ENCODE results near the gene YKT6.
"Not testable (repeated sequence)": the region's sequence is repeated elsewhere in the genome, so short reads cannot be mapped to it uniquely, and the experiment has no call there.

Gene YKT6

GRCh38 chr7:44194069-44194468 is 6.7 kb upstream of the YKT6 start:
- DNase-seq = no peak

- no peak for DNase-seq
Observed at GRCh38 chr7:44194562-44195145, 6.1 kb upstream of the YKT6 start.

- peak in 1 of 2 experiments; percentile 43 for DNase-seq
Observed at GRCh38 chr7:44195889-44196288, 4.9 kb upstream of the YKT6 start.

DNA sequence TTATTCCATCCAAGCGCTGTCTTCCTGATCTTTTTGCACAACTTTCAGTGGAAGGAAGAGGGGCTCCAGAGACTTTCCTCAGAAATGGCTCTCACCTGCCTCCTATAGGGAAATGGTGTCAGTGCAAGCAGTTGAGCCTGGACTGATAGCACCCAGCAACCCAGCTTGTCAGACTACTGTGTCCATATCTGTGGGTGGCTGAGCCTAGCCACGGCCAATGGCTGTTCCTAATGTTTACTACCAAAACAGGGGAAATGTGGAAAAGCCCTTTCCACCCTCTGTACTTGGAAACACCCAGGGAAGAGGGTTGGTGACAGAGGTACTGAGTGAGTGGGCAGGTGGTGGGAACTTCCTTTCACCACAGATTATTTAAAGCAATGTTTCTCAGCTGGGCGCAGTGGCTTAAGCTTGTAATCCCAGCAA is 4.3 kb upstream of the YKT6 start:
- DNase-seq = peak; percentile 25 to 81

DNA sequence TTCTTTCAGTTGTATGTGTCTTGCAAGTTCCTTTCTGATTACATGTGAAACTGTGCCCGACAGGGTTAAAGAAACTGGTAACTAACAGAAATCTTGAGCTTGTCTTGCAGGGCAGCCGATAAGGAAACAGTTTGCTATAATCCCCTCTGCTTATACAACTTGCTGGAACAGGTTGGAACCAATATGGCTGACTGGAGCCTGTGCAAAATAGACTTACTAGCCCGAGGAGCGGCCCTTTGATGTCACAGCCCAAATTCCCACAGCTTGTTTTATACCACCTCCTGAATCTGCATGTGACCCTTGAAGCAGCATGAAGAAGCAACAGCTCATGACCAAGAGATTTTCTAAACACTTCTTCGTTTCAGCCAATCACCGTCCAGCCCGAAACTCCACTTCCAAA is 3.3 kb upstream of the YKT6 start:
- DNase-seq = no peak

- DNase-seq = not testable (repeated sequence)
Observed at GRCh38 chr7:44200163-44200562, 615 bp upstream of the YKT6 start.

- no peak for DNase-seq
Observed at GRCh38 chr7:44201813-44202212, 1.0 kb downstream of the YKT6 start.

DNA sequence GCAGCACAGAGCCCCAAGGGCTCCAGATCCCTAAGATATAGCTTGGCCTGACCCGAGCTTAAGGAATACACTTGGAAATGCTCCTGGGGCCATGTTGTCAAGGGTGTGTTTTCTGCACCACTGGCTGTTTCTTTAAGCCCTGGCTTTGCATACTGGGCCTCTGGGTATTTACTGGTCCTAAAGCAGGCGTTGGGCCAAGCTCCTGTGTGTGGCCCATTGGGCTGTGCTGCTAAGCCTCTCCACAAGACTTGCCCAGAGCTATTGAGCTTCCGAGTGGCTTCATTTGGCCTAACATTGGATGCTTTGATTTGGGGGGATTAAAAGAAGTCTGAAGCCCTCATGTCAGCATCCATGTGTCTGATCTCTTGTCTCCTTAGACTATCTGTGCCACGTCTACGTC is 5.2 kb downstream of the YKT6 start:
- no peak for DNase-seq

GRCh38 chr7:44208085-44208484 is 7.3 kb downstream of the YKT6 start:
- no peak for DNase-seq

DNA sequence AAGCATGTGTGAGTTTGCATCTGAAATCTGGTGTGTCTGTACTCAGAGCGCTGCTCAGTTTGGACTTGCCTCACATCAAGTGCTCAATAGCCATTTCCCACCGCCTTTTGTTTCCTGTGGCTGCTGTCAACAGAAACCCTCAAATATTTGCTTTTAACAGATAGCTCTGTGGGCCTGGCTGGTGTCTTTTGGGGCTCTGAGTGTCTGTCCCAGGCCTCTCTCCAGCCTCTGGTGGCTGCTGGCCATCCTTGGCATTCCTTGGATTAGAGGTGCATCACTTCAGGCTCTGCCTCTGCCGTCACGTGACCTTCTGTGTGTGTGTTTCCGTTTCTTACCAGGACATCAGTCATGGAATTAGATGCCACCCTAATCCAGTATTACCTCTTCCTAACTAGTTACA is 9.3 kb downstream of the YKT6 start:
- DNase-seq = no peak

- no peak for DNase-seq
Observed at GRCh38 chr7:44211126-44211675, 10.4 kb downstream of the YKT6 start.

DNA sequence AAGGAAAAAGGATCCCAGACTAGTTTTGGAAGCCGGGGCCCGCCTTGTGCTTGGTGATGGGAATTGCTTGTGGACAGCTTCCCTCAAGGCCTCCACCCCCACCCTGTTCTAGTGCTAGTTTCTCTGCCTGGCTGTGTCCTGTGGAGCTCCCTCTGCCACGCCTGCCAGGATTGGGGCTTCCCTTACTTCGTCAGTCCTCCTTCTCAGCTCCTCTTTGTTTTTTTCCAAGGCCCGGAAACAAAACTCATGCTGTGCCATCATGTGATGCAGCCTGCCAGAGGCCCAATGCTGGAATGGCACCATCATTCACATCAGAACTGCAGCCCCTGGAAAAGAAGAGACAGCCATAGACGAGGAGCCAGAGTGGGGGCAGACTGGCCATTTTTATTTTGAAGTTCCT is 11.2 kb downstream of the YKT6 start:
- DNase-seq = no peak

GRCh38 chr7:44212581-44213184 is 11.9 kb downstream of the YKT6 start:
- no peak for DNase-seq

DNA sequence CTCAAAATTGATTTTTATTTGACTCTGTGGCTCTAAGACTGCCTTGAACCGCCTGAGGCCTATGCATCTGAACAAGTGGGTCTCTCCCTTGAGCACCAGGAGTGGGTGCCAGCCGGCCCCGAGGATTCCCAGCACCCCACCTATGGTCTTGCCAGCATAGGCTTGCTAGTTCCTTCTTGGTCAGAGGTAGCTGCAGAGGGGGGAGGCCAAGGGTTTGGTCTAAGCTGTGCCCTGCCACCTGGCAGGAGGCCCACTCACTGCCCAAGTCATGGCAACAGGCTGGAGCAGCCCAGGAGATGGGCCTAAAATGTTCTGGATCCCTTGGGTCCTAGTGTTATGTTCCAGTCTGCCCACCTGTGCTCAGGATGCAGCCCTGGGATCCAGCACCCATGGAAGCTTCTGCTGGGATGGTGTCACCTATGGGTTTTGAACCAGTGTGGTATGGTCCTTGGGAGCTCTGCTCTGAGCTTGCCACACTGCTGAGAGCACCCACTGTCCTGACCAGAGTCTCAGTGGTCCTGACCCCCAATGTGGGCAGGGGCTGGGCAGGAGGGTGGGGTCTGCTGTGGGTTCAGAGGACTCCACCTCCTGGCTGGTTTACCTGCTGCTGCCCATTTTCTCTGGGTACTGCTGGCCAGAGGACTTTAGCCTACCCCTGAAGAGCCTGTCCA is 12.6 kb downstream of the YKT6 start:
- no peak for DNase-seq

- no peak for DNase-seq
Observed at GRCh38 chr7:44213877-44214388, 13.2 kb downstream of the YKT6 start.

GRCh38 chr7:44215531-44215930 is 14.8 kb downstream of the YKT6 start:
- no peak for DNase-seq

DNA sequence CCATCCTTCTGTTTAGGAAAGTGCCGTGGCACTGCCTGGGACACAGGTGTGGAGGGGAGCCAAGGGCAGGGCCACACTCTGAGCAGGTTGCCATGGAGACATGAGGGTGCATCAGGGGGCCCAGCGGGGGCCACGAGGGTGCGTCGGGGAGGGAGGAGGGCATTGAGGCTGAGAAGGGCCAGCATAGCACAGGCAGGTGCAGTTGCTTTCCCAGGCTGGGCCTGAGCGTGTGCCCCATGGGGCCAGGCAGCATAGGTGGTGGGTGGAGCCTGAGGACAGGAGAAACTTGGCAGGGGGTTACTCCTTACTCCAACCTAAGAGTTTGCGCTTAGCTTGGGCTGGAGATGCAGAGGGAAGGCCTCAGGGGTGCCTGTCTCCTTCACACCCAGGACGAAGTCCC is 15.2 kb downstream of the YKT6 start:
- no peak for DNase-seq

GRCh38 chr7:44216521-44217222 is 15.9 kb downstream of the YKT6 start:
- no peak for DNase-seq

DNA sequence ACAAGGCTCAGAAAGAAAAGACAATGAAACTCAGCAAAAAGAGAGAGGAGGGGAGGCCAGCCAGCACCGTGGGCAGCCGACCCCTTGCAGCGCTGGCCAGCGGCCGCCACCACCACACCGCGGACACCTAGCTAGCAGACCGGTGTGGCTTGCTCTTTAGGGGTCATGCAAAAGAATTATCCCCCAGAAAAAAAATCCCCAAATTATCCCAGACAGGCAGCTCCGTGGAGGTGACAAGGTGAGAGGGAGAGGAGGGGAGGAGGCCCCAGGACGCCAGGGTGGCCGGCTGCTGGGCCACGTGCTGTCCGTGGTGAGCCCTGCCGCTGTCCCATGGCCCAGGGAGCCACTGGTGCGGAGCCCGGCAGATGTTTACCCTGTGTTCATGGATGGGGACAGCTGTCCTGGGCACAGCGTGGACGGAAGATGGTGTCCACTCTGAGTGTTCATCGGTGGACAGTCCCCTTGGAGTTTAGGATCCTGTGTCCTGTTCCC is 16.5 kb downstream of the YKT6 start:
- no peak for DNase-seq

GRCh38 chr7:44217852-44218402 is 17.1 kb downstream of the YKT6 start:
- no peak for DNase-seq

- DNase-seq = no peak
Observed at GRCh38 chr7:44218418-44219201, 17.8 kb downstream of the YKT6 start.
